Kasumi-1 (cell line): ENCODE measurements around the gene COL26A1.
"Not testable (repeated sequence)": the region's sequence is repeated elsewhere in the genome, so short reads cannot be mapped to it uniquely, and the experiment has no call there.

ENCODE experiments used
- DNase-seq, 2 experiments: peaks; one replicate each; lab custom pipeline; 2025; lab: John Stamatoyannopoulos, UW

Gene COL26A1

GRCh38 chr7:101598986-101599771 lies 236.5 kb downstream of the COL26A1 start:
- no peak for DNase-seq

GRCh38 chr7:101599787-101600186 lies 237.1 kb downstream of the COL26A1 start:
- DNase-seq: no peak

- no peak for DNase-seq
Measured at GRCh38 chr7:101602082-101602481, 239.4 kb downstream of the COL26A1 start.

GRCh38 chr7:101602484-101603241 lies 240.0 kb downstream of the COL26A1 start:
- peak; percentile 68 to 73 for DNase-seq

- no peak for DNase-seq
Measured at GRCh38 chr7:101604331-101604933, 241.8 kb downstream of the COL26A1 start.

GRCh38 chr7:101604934-101605332 lies 242.3 kb downstream of the COL26A1 start:
- not testable (repeated sequence) for DNase-seq

GRCh38 chr7:101605611-101606497 lies 243.2 kb downstream of the COL26A1 start:
- DNase-seq: no peak

- DNase-seq: no peak
Measured at GRCh38 chr7:101606498-101606923, 243.8 kb downstream of the COL26A1 start.
